Measurements from ENCODE around the gene SPINK8.

DNA sequence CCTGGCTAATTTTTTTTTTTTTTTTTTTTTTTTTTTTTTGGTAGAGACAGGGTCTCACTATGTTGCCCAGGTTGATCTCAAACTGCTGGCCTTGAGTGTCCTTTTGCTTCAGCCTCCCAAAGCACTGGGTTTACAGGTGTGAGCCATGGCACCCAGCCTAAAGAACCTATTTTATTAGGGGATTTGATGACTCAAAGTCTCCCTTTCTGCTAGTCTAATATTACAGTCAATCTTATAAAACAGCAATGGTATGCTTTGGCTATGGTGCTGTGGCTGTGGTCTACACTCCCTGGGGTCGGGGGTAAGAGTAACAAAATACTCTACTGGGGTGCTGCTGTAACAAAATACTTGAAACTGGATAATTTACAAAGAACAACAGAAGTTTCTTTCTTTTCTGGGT lies 47.8 kb downstream of the SPINK8 start:
- no peak for TF ChIP-seq CTCF (conservative IDR thresholded peaks at IDR 0.05; ENCODE audit: low read depth, low read length)
- TF ChIP-seq EZH2 (IDR thresholded peaks at IDR 0.05; ENCODE audit: low read length, unreplicated experiment), result no peak
- TF ChIP-seq EZH2phosphoT487 (IDR thresholded peaks at IDR 0.05; ENCODE audit: borderline replicate concordance, low read length), result no peak
